RWPE2 (cell line): ENCODE measurements around the gene AKR1C3.
"Not testable (repeated sequence)": the region's sequence is repeated elsewhere in the genome, so short reads cannot be mapped to it uniquely, and the experiment has no call there.

Source experiments
- ATAC-seq: fragments of 200-7000 bp; cut with Tn5 transposase; 3 replicates; pipeline ENCODE4 v1.9.1; 2021; ENCODE audit warnings: low read depth
- DNase-seq: peaks from one replicate; pipeline ENCODE4 v3.0.0-alpha.2; 2020; ENCODE audit warnings: low spot score
- H3K27ac ChIP-seq: fragments of 450-650 bp; 2 replicates; pipeline ENCODE4 v1.5.1; 2017; ENCODE audit warnings: mild to moderate bottlenecking; ENCODE audit not compliant: poor library complexity, severe bottlenecking
- H3K27me3 ChIP-seq: fragments of 250-450 bp; sonication (Bioruptor Pico); 2 replicates; pipeline ENCODE4 v1.5.1; 2021; ENCODE audit warnings: mild to moderate bottlenecking, moderate library complexity; ENCODE audit not compliant: insufficient read depth, poor library complexity, severe bottlenecking
- H3K36me3 ChIP-seq: fragments of 250-450 bp; sonication (Bioruptor Pico); 2 replicates; pipeline ENCODE4 v1.5.1; 2020; ENCODE audit warnings: low read depth, mild to moderate bottlenecking, moderate library complexity
- H3K4me1 ChIP-seq: fragments of 250-450 bp; sonication (Bioruptor Pico); 2 replicates; pipeline ENCODE4 v1.5.1; 2021; ENCODE audit warnings: mild to moderate bottlenecking, moderate library complexity; ENCODE audit not compliant: insufficient read depth, poor library complexity, severe bottlenecking
- H3K4me3 ChIP-seq: fragments of 250-450 bp; sonication (Bioruptor Pico); 2 replicates; pipeline ENCODE4 v1.5.1; 2021; ENCODE audit warnings: mild to moderate bottlenecking, moderate library complexity; ENCODE audit not compliant: severe bottlenecking
- H3K9me3 ChIP-seq: fragments of 250-450 bp; sonication (Bioruptor Pico); 2 replicates; pipeline ENCODE4 v1.5.1; 2021; ENCODE audit warnings: mild to moderate bottlenecking, moderate library complexity; ENCODE audit not compliant: severe bottlenecking
- CTCF ChIP-seq: fragments of 450-650 bp; IDR thresholded peaks from one replicate; pipeline ENCODE4 v1.5.1; 2017; ENCODE audit warnings: mild to moderate bottlenecking, moderate library complexity; ENCODE audit not compliant: poor library complexity, severe bottlenecking

Gene AKR1C3

GRCh38 chr10:5059267-5059666 lies 34.9 kb upstream of the AKR1C3 start:
- H3K27me3 ChIP-seq, ATAC-seq, H3K36me3 ChIP-seq, DNase-seq, H3K9me3 ChIP-seq, H3K27ac ChIP-seq, H3K4me1 ChIP-seq, H3K4me3 ChIP-seq: not testable (repeated sequence)

DNA sequence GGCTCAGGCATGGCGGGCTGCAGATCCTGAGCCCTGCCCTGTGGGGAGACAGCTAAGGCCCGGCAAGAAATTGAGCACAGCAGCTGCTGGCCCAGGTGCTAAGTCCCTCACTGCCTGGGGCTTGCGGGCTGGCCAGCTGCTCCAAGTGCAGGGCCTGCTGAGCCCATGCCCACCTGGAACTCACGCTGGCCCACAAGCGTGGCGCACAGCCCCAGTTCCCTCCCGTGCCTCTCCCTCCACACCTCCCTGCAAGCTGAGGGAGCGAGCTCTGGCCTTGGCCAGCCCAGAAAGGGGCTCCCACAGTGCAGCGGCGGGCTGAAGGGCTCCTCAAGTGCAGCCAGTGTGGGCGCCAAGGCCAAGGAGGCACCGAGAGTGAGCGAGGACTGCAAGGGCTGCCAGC lies 33.4 kb upstream of the AKR1C3 start:
- ATAC-seq, H3K36me3 ChIP-seq, DNase-seq, H3K27me3 ChIP-seq, H3K9me3 ChIP-seq, H3K4me3 ChIP-seq, H3K4me1 ChIP-seq, H3K27ac ChIP-seq: not testable (repeated sequence)

DNA sequence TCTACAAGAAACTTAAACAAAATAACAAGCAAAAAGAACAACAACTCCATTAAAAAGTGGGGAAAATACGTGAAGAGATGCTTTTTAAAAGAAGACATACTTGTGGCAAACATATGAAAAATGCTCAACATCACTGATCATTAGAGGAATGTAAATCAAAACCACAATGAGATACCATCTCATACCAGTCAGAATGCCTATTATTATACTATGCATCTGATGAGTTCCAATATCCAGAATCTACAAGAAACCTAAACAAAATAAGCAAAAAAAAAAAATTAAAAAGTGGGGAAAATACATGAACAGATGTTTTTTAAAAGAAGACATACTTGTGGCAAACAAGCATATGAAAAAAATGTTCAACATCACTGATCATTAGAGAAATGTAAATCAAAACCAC lies 29.6 kb upstream of the AKR1C3 start:
- no peaks in the 10 kb centered on the region for H3K4me1 ChIP-seq
- ATAC-seq (no peak), DNase-seq (no peak)
- H3K36me3 ChIP-seq: no peaks in the 10 kb centered on the region
- no peak overlapping the region for H3K4me3 ChIP-seq
- no peaks in the 10 kb centered on the region for H3K27me3 ChIP-seq
- H3K9me3 ChIP-seq: no peaks in the 10 kb centered on the region
- TF ChIP-seq CTCF: no peak
- H3K27ac ChIP-seq: no peak overlapping the region

- no peak for TF ChIP-seq CTCF
- H3K4me1 ChIP-seq: peaks cover 3% of the 10 kb centered on the region
- DNase-seq (no peak), ATAC-seq (no peak)
- H3K9me3 ChIP-seq: no peaks in the 10 kb centered on the region
- no peak overlapping the region for H3K4me3 ChIP-seq
- H3K27me3 ChIP-seq: no peaks in the 10 kb centered on the region
- H3K27ac ChIP-seq: no peak overlapping the region
- H3K36me3 ChIP-seq: no peaks in the 10 kb centered on the region
These were observed 25.8 kb upstream of the AKR1C3 start for GRCh38 chr10:5068274-5068984.

- Histone ChIP-seq H3K36me3 (no peaks in the 10 kb centered on the region), H3K27ac (peak overlapping the region; percentile 2), H3K27me3 (no peaks in the 10 kb centered on the region), H3K9me3 (no peaks in the 10 kb centered on the region), H3K4me3 (no peak overlapping the region), H3K4me1 (peaks cover 3% of the 10 kb centered on the region)
- TF ChIP-seq CTCF: no peak
- DNase-seq (no peak), ATAC-seq (no peak)
These were observed 23.4 kb upstream of the AKR1C3 start for GRCh38 chr10:5070648-5071410.
